Common myeloid progenitor, CD34-positive (primary cell): Measurements from ENCODE around the gene PPL.

ENCODE experiments used
- CTCF ChIA-PET: fragments of 350-600 bp; sonication (Branson Sonifier 250); formaldehyde crosslinking; loops from one replicate; lab custom pipeline; 2021; ENCODE audit warnings: antibody characterized with exemption; lab: Charles Lee
- POLR2A ChIA-PET: fragments of 350-600 bp; sonication (Branson Sonifier 250); formaldehyde crosslinking; loops from one replicate; lab custom pipeline; 2021; ENCODE audit warnings: antibody characterized with exemption; lab: Charles Lee
- DNase-seq, 3 donors: peaks; one replicate each; pipeline versions ENCODE4 v3.0.0 to v3.0.0-alpha.2; 2013
- H3K27ac ChIP-seq, 2 experiments: 1 replicate in 1 of 2; 2 replicates in 1 of 2; pipeline ENCODE4 v1.7.0; 2013; ENCODE audit warnings: inconsistent platforms in 2 of 2, low read length in 2 of 2, mild to moderate bottlenecking in 2 of 2, low read depth in 1 of 2, moderate library complexity in 1 of 2; ENCODE audit not compliant: severe bottlenecking in 2 of 2, insufficient read depth in 1 of 2, poor library complexity in 1 of 2
- H3K27me3 ChIP-seq, 5 experiments: replicated peaks in 2 of 5; 1 replicate in 3 of 5; 2 replicates in 2 of 5; pipeline versions ENCODE4 v1.6.1 to v1.7.0; 2013; ENCODE audit warnings: low read length in 4 of 5, mild to moderate bottlenecking in 2 of 5, moderate library complexity in 2 of 5, inconsistent platforms in 1 of 5; ENCODE audit not compliant: insufficient read depth in 5 of 5, control insufficient read depth in 4 of 5
- H3K36me3 ChIP-seq, 4 experiments: 1 replicate in 2 of 4; 2 replicates in 2 of 4; pipeline versions ENCODE4 v1.6.1 to v1.7.0; 2013; ENCODE audit warnings: low read length in 3 of 4, control low read depth in 1 of 4, mild to moderate bottlenecking in 1 of 4; ENCODE audit not compliant: control insufficient read depth in 4 of 4, insufficient read depth in 4 of 4
- H3K4me1 ChIP-seq, 4 experiments: 1 replicate in 3 of 4; 2 replicates in 1 of 4; pipeline versions ENCODE4 v1.6.1 to v1.7.1; 2013; ENCODE audit warnings: low read length in 3 of 4, mild to moderate bottlenecking in 3 of 4, control low read depth in 1 of 4, inconsistent platforms in 1 of 4, moderate library complexity in 1 of 4; ENCODE audit not compliant: control insufficient read depth in 4 of 4, insufficient read depth in 4 of 4; ENCODE audit errors: control extremely low read depth in 1 of 4
- H3K4me3 ChIP-seq, 7 experiments: 1 replicate in 4 of 7; 2 replicates in 3 of 7; pipeline versions ENCODE4 v1.5.1 to v1.7.0; 2013; ENCODE audit warnings: mild to moderate bottlenecking in 7 of 7, low read length in 6 of 7, moderate library complexity in 6 of 7, inconsistent platforms in 2 of 7, low read depth in 2 of 7, control low read depth in 1 of 7; ENCODE audit not compliant: insufficient read depth in 4 of 7, control insufficient read depth in 1 of 7; ENCODE audit errors: extremely low read depth in 1 of 7
- H3K9me3 ChIP-seq, 5 experiments: 1 replicate in 4 of 5; 2 replicates in 1 of 5; pipeline versions ENCODE4 v1.6.1 to v1.7.1; 2013; ENCODE audit warnings: low read length in 4 of 5, mild to moderate bottlenecking in 2 of 5, inconsistent platforms in 1 of 5, low read depth in 1 of 5, moderate library complexity in 1 of 5; ENCODE audit not compliant: control insufficient read depth in 4 of 5, insufficient read depth in 2 of 5; ENCODE audit errors: control extremely low read depth in 1 of 5
- WGBS: methylation state at CpG from one replicate; pipeline ENCODE4 v1.1.5; 2013; ENCODE audit not compliant: insufficient coverage; 5-methylcytosine and 5-hydroxymethylcytosine counted together

The PPL gene

GRCh38 chr16:4868535-4868934, 68.4 kb downstream of the PPL start:
- WGBS, result 100% methylated on average over 5 of the region's 7 CpGs
- H3K4me1 ChIP-seq, result no peaks in the 10 kb centered on the region
- POLR2A ChIA-PET, result interaction anchor here (0.6 kb wide), 2 partner anchors 47 to 79 kb away, joined by 3 read pairs; no protein-coding TSS in a partner anchor
- H3K9me3 ChIP-seq, result no peaks in the 10 kb centered on the region
- no peak for DNase-seq
- H3K27ac ChIP-seq, result no peak overlapping the region
- H3K27me3 ChIP-seq, result no peaks in the 10 kb centered on the region
- H3K4me3 ChIP-seq, result no peak overlapping the region
- CTCF ChIA-PET, result interaction anchor here (1.1 kb wide), 1 partner anchor 24 kb away, joined by 3 read pairs; no protein-coding TSS in a partner anchor
- H3K36me3 ChIP-seq, result peaks cover 19 to 74% (median 49%) of the 10 kb centered on the region in 4 experiments

GRCh38 chr16:4868026-4868425, 68.9 kb downstream of the PPL start:
- H3K4me3 ChIP-seq, result no peak overlapping the region
- H3K9me3 ChIP-seq, result no peaks in the 10 kb centered on the region
- ChIA-PET POLR2A (interaction anchor here (0.6 kb wide), 2 partner anchors 47 to 79 kb away, joined by 3 read pairs; no protein-coding TSS in a partner anchor), CTCF (interaction anchor here (1.1 kb wide), 1 partner anchor 24 kb away, joined by 3 read pairs; no protein-coding TSS in a partner anchor)
- peaks cover 18 to 73% (median 47%) of the 10 kb centered on the region in 4 experiments for H3K36me3 ChIP-seq
- WGBS, result 94% methylated on average over 3 of the region's 5 CpGs
- no peaks in the 10 kb centered on the region for H3K4me1 ChIP-seq
- no peak overlapping the region for H3K27ac ChIP-seq
- DNase-seq, result no peak
- H3K27me3 ChIP-seq, result no peaks in the 10 kb centered on the region

- Histone ChIP-seq H3K9me3 (no peaks in the 10 kb centered on the region), H3K4me1 (no peaks in the 10 kb centered on the region), H3K27me3 (no peaks in the 10 kb centered on the region), H3K36me3 (peaks cover 14 to 73% (median 40%) of the 10 kb centered on the region in 4 experiments), H3K4me3 (no peak overlapping the region), H3K27ac (no peak overlapping the region)
- WGBS, result 99% methylated on average over 10 of the region's 12 CpGs
- ChIA-PET CTCF (no interaction called here), POLR2A (no interaction called here)
- DNase-seq, result no peak
Measured at GRCh38 chr16:4866586-4866985, 70.4 kb downstream of the PPL start.

GRCh38 chr16:4865231-4865860, 71.6 kb downstream of the PPL start:
- no peak overlapping the region for H3K4me3 ChIP-seq
- H3K36me3 ChIP-seq, result peaks cover 16 to 75% (median 45%) of the 10 kb centered on the region in 4 experiments
- 100% methylated on average over 11 of the region's 13 CpGs for WGBS
- H3K4me1 ChIP-seq, result no peaks in the 10 kb centered on the region
- no peaks in the 10 kb centered on the region for H3K9me3 ChIP-seq
- no peak overlapping the region for H3K27ac ChIP-seq
- POLR2A ChIA-PET, result no interaction called here
- no peak for DNase-seq
- CTCF ChIA-PET, result interaction anchor here (2.5 kb wide), 1 partner anchor 9 kb away, joined by 7 read pairs; no protein-coding TSS in a partner anchor
- H3K27me3 ChIP-seq, result no peaks in the 10 kb centered on the region

GRCh38 chr16:4864728-4865127, 72.2 kb downstream of the PPL start:
- CTCF ChIA-PET, result interaction anchor here (2.5 kb wide), 1 partner anchor 10 kb away, joined by 7 read pairs; no protein-coding TSS in a partner anchor
- H3K27me3 ChIP-seq, result no peaks in the 10 kb centered on the region
- no CpG with 5 or more reads among the region's 3 CpGs for whole genome bisulfite sequencing
- no peak for DNase-seq
- no peaks in the 10 kb centered on the region for H3K9me3 ChIP-seq
- no peak overlapping the region for H3K4me3 ChIP-seq
- no peaks in the 10 kb centered on the region for H3K4me1 ChIP-seq
- POLR2A ChIA-PET, result no interaction called here
- H3K36me3 ChIP-seq, result peaks cover 20 to 75% (median 48%) of the 10 kb centered on the region in 4 experiments
- no peak overlapping the region for H3K27ac ChIP-seq

GRCh38 chr16:4862639-4863038, 74.3 kb downstream of the PPL start:
- H3K4me1 ChIP-seq, result no peaks in the 10 kb centered on the region
- H3K27me3 ChIP-seq, result no peaks in the 10 kb centered on the region
- CTCF ChIA-PET, result no interaction called here
- POLR2A ChIA-PET, result no interaction called here
- H3K36me3 ChIP-seq, result peaks cover 26 to 75% (median 51%) of the 10 kb centered on the region in 4 experiments
- no peaks in the 10 kb centered on the region for H3K9me3 ChIP-seq
- no peak for DNase-seq
- WGBS, result 98% methylated on average over 4 of the region's 5 CpGs
- no peak overlapping the region for H3K27ac ChIP-seq
- no peak overlapping the region for H3K4me3 ChIP-seq

- Histone ChIP-seq H3K4me3 (no peak overlapping the region), H3K36me3 (peaks cover 31 to 81% (median 51%) of the 10 kb centered on the region in 4 experiments), H3K27ac (no peak overlapping the region), H3K27me3 (no peaks in the 10 kb centered on the region), H3K4me1 (no peaks in the 10 kb centered on the region), H3K9me3 (no peaks in the 10 kb centered on the region)
- WGBS, result 95% methylated on average over 12 of the region's 14 CpGs
- no peak for DNase-seq
- ChIA-PET POLR2A (no interaction called here), CTCF (no interaction called here)
Measured at GRCh38 chr16:4860727-4861342, 76.1 kb downstream of the PPL start.
